Measurements from ENCODE around the gene ATP1B1.
"Not testable (repeated sequence)": the region's sequence is repeated elsewhere in the genome, so short reads cannot be mapped to it uniquely, and the experiment has no call there.

ATP1B1 gene

DNA sequence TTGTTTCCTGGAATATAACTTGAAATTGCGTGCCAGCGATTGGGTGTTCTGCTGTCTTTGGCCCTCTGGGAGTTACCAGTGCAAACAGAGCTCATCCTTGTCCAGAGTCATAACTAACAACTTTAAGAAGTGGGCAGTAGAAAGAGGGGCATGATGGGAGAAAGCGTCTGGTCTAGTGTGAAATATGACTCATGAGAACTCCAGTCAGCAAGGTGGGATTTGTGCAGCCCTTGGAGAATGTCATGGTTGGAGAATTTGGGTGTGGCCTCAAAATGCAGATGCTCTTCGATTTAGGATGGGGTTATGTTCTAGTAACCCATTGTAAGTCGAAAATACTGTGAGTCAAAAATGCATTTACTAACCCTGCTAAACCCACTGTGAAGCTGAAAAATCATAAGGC is 12.9 kb downstream of the ATP1B1 start:
- no peak overlapping the region for H3K18ac ChIP-seq (ENCODE audit: low read length)
- H3K4me2 ChIP-seq (ENCODE audit: low read length): no peak overlapping the region
- H3K56ac ChIP-seq (ENCODE audit: low read length): no peak overlapping the region
- no peak overlapping the region for H3K9ac ChIP-seq (ENCODE audit: low read length)
- H2BK5ac ChIP-seq (ENCODE audit: low read length): no peak overlapping the region
- no CpG with 5 or more reads among the region's 5 CpGs for WGBS (ENCODE audit: extremely low coverage, insufficient coverage, low lambda C conversion rate)
- peaks cover 11% of the 10 kb centered on the region for H3K79me2 ChIP-seq (ENCODE audit: control insufficient read depth, insufficient read depth, low read length)
- no peak overlapping the region for H3K4ac ChIP-seq (ENCODE audit: low read depth, low read length)
- H4K5ac ChIP-seq (ENCODE audit: low read length): no peak overlapping the region
- no peak overlapping the region for H3K23ac ChIP-seq (ENCODE audit: low read length)
- H2AK5ac ChIP-seq (ENCODE audit: low read length): no peak overlapping the region
- H3K36me3 ChIP-seq (ENCODE audit: control insufficient read depth, insufficient read depth, low read length): peaks cover 4% of the 10 kb centered on the region
- no peak overlapping the region for H4K8ac ChIP-seq (ENCODE audit: low read depth, low read length)
- no peak overlapping the region for H3K4me3 ChIP-seq (ENCODE audit: low read length)
- peaks cover 7% of the 10 kb centered on the region for H3K4me1 ChIP-seq (ENCODE audit: control insufficient read depth, low read depth, low read length)
- H2BK120ac ChIP-seq (ENCODE audit: low read depth, low read length): no peak overlapping the region
- peaks cover 17% of the 10 kb centered on the region for H3K79me1 ChIP-seq (ENCODE audit: low read length)
- no peak overlapping the region for H2BK15ac ChIP-seq (replicated peaks; ENCODE audit: low read depth)
- no peak for DNase-seq
- no peaks in the 10 kb centered on the region for H3K27me3 ChIP-seq (ENCODE audit: insufficient read depth, low read length, poor library complexity)
- no peak overlapping the region for H3K27ac ChIP-seq (ENCODE audit: low read depth, low read length)

DNA sequence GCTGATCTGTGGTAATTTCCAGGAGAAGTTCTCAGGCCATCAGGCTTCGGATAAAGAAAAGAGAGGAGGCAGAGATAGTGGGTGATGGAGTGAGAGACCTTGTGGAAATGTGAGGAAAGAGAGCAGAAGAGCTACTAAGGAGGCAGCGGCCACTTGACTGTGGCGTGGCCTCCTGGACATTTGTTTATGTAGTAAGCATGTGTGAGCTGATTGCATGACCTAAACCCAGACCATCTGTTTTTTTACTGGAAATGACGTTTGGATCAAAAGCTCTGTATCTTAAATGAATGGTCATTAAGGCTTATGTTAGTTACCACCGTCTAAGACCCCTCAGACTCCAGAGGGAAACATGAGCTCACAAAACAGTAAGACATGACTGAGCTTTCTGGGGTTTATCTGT is 13.6 kb downstream of the ATP1B1 start:
- no peak overlapping the region for H2BK120ac ChIP-seq (ENCODE audit: low read depth, low read length)
- H3K4me3 ChIP-seq (ENCODE audit: low read length): no peak overlapping the region
- no peak overlapping the region for H2AK5ac ChIP-seq (ENCODE audit: low read length)
- no peak overlapping the region for H4K8ac ChIP-seq (ENCODE audit: low read depth, low read length)
- H3K23ac ChIP-seq (ENCODE audit: low read length): no peak overlapping the region
- H3K79me2 ChIP-seq (ENCODE audit: control insufficient read depth, insufficient read depth, low read length): peaks cover 10% of the 10 kb centered on the region
- H2BK5ac ChIP-seq (ENCODE audit: low read length): no peak overlapping the region
- H3K56ac ChIP-seq (ENCODE audit: low read length): no peak overlapping the region
- no peak overlapping the region for H3K9ac ChIP-seq (ENCODE audit: low read length)
- no CpG with 5 or more reads among the region's 5 CpGs for WGBS (ENCODE audit: extremely low coverage, insufficient coverage, low lambda C conversion rate)
- peaks cover 7% of the 10 kb centered on the region for H3K4me1 ChIP-seq (ENCODE audit: control insufficient read depth, low read depth, low read length)
- no peak for DNase-seq
- H3K27ac ChIP-seq (ENCODE audit: low read depth, low read length): no peak overlapping the region
- H3K27me3 ChIP-seq (ENCODE audit: insufficient read depth, low read length, poor library complexity): no peaks in the 10 kb centered on the region
- no peak overlapping the region for H2BK15ac ChIP-seq (replicated peaks; ENCODE audit: low read depth)
- H3K36me3 ChIP-seq (ENCODE audit: control insufficient read depth, insufficient read depth, low read length): peaks cover 3% of the 10 kb centered on the region
- no peak overlapping the region for H3K4ac ChIP-seq (ENCODE audit: low read depth, low read length)
- H4K5ac ChIP-seq (ENCODE audit: low read length): no peak overlapping the region
- peaks cover 15% of the 10 kb centered on the region for H3K79me1 ChIP-seq (ENCODE audit: low read length)
- H3K4me2 ChIP-seq (ENCODE audit: low read length): no peak overlapping the region
- no peak overlapping the region for H3K18ac ChIP-seq (ENCODE audit: low read length)

- H4K8ac ChIP-seq (ENCODE audit: low read depth, low read length): no peak overlapping the region
- H3K79me1 ChIP-seq (ENCODE audit: low read length): peaks cover 10% of the 10 kb centered on the region
- no peak overlapping the region for H3K56ac ChIP-seq (ENCODE audit: low read length)
- no peak overlapping the region for H2BK120ac ChIP-seq (ENCODE audit: low read depth, low read length)
- no peak overlapping the region for H3K23ac ChIP-seq (ENCODE audit: low read length)
- no peak overlapping the region for H3K4me2 ChIP-seq (ENCODE audit: low read length)
- H3K27ac ChIP-seq (ENCODE audit: low read depth, low read length): no peak overlapping the region
- no peak overlapping the region for H3K4ac ChIP-seq (ENCODE audit: low read depth, low read length)
- H3K4me3 ChIP-seq (ENCODE audit: low read length): no peak overlapping the region
- no peak for DNase-seq
- no peak overlapping the region for H3K9ac ChIP-seq (ENCODE audit: low read length)
- H3K36me3 ChIP-seq (ENCODE audit: control insufficient read depth, insufficient read depth, low read length): no peaks in the 10 kb centered on the region
- H2BK5ac ChIP-seq (ENCODE audit: low read length): no peak overlapping the region
- H4K5ac ChIP-seq (ENCODE audit: low read length): no peak overlapping the region
- H3K4me1 ChIP-seq (ENCODE audit: control insufficient read depth, low read depth, low read length): peaks cover 5% of the 10 kb centered on the region
- no peak overlapping the region for H3K18ac ChIP-seq (ENCODE audit: low read length)
- no CpG with 5 or more reads among the region's 6 CpGs for WGBS (ENCODE audit: extremely low coverage, insufficient coverage, low lambda C conversion rate)
- no peak overlapping the region for H2AK5ac ChIP-seq (ENCODE audit: low read length)
- H2BK15ac ChIP-seq (replicated peaks; ENCODE audit: low read depth): no peak overlapping the region
- peaks cover 7% of the 10 kb centered on the region for H3K79me2 ChIP-seq (ENCODE audit: control insufficient read depth, insufficient read depth, low read length)
- H3K27me3 ChIP-seq (ENCODE audit: insufficient read depth, low read length, poor library complexity): no peaks in the 10 kb centered on the region
Measured at GRCh38 chr1:169121146-169121923, 14.8 kb downstream of the ATP1B1 start.

- Histone ChIP-seq H3K27me3 (ENCODE audit: insufficient read depth, low read length, poor library complexity) (no peaks in the 10 kb centered on the region), H3K4ac (ENCODE audit: low read depth, low read length) (no peak overlapping the region), H2BK5ac (ENCODE audit: low read length) (no peak overlapping the region), H2BK15ac (replicated peaks; ENCODE audit: low read depth) (no peak overlapping the region), H3K36me3 (ENCODE audit: control insufficient read depth, insufficient read depth, low read length) (no peaks in the 10 kb centered on the region), H2AK5ac (ENCODE audit: low read length) (no peak overlapping the region), H2BK120ac (ENCODE audit: low read depth, low read length) (no peak overlapping the region), H3K27ac (ENCODE audit: low read depth, low read length) (no peak overlapping the region), H3K79me1 (ENCODE audit: low read length) (peaks cover 8% of the 10 kb centered on the region), H3K18ac (ENCODE audit: low read length) (no peak overlapping the region), H3K4me3 (ENCODE audit: low read length) (no peak overlapping the region), H3K4me1 (ENCODE audit: control insufficient read depth, low read depth, low read length) (peaks cover 3% of the 10 kb centered on the region), H4K5ac (ENCODE audit: low read length) (no peak overlapping the region), H3K9ac (ENCODE audit: low read length) (no peak overlapping the region), H3K23ac (ENCODE audit: low read length) (no peak overlapping the region), H3K56ac (ENCODE audit: low read length) (no peak overlapping the region), H3K79me2 (ENCODE audit: control insufficient read depth, insufficient read depth, low read length) (peaks cover 7% of the 10 kb centered on the region), H4K8ac (ENCODE audit: low read depth, low read length) (no peak overlapping the region), H3K4me2 (ENCODE audit: low read length) (no peak overlapping the region)
- no CpG with 5 or more reads among the region's 6 CpGs for WGBS (ENCODE audit: extremely low coverage, insufficient coverage, low lambda C conversion rate)
- DNase-seq: peak; percentile 61
Measured at GRCh38 chr1:169122976-169123375, 16.5 kb downstream of the ATP1B1 start.

DNA sequence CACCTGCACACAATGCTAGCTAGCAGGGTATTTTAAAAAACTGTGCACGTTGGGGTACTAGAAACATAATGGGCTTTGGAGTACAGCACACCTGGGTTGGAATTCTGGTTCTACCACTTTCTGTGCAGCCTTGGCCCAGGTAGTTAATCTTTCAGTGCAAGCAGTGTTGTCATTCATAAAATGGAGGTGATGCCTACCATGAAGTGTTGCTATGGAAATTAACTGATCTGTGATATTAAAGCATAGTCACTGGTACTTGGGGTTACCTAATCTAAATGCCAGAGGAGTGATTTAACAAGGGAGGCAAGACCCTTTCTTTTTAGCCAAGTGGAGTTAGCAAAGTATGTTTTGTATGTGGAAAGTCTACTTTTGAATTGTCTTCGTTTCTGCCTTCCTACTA is 18.0 kb downstream of the ATP1B1 start:
- H2BK5ac ChIP-seq (ENCODE audit: low read length): no peak overlapping the region
- no peak overlapping the region for H3K4me3 ChIP-seq (ENCODE audit: low read length)
- H3K4ac ChIP-seq (ENCODE audit: low read depth, low read length): no peak overlapping the region
- peaks cover 8% of the 10 kb centered on the region for H3K79me1 ChIP-seq (ENCODE audit: low read length)
- peaks cover 3% of the 10 kb centered on the region for H3K4me1 ChIP-seq (ENCODE audit: control insufficient read depth, low read depth, low read length)
- no peaks in the 10 kb centered on the region for H3K27me3 ChIP-seq (ENCODE audit: insufficient read depth, low read length, poor library complexity)
- no peak overlapping the region for H4K8ac ChIP-seq (ENCODE audit: low read depth, low read length)
- H3K9ac ChIP-seq (ENCODE audit: low read length): no peak overlapping the region
- H3K27ac ChIP-seq (ENCODE audit: low read depth, low read length): no peak overlapping the region
- no peak for DNase-seq
- H2AK5ac ChIP-seq (ENCODE audit: low read length): no peak overlapping the region
- no peaks in the 10 kb centered on the region for H3K36me3 ChIP-seq (ENCODE audit: control insufficient read depth, insufficient read depth, low read length)
- no peak overlapping the region for H3K4me2 ChIP-seq (ENCODE audit: low read length)
- WGBS (ENCODE audit: extremely low coverage, insufficient coverage, low lambda C conversion rate): no CpG with 5 or more reads among the region's 2 CpGs
- no peak overlapping the region for H4K5ac ChIP-seq (ENCODE audit: low read length)
- no peak overlapping the region for H3K56ac ChIP-seq (ENCODE audit: low read length)
- H2BK15ac ChIP-seq (replicated peaks; ENCODE audit: low read depth): no peak overlapping the region
- H3K23ac ChIP-seq (ENCODE audit: low read length): no peak overlapping the region
- H3K18ac ChIP-seq (ENCODE audit: low read length): no peak overlapping the region
- H2BK120ac ChIP-seq (ENCODE audit: low read depth, low read length): no peak overlapping the region
- H3K79me2 ChIP-seq (ENCODE audit: control insufficient read depth, insufficient read depth, low read length): peaks cover 7% of the 10 kb centered on the region

DNA sequence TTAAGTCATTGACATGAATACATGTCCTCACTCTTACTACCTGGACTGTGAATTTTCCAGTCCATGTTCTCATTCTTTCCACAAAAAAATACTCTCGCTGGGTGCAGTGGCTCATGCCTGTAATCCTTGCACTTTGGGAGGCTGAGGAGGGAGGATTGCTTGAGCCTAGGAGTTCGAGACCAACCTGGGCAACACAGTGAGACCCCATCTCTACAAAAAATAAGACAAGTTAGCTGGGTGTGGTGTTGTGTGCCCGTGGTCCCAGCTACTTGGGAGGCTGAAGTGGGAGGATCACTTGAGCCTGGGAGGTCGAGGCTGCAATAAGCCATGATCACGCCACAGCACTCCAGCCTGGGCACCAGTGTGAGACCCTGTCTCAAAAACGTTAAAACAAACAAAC is 19.1 kb downstream of the ATP1B1 start:
- WGBS (ENCODE audit: extremely low coverage, insufficient coverage, low lambda C conversion rate): no CpG with 5 or more reads among the region's 6 CpGs
- not testable (repeated sequence) for H3K79me2 ChIP-seq (ENCODE audit: control insufficient read depth, insufficient read depth, low read length); H3K4ac ChIP-seq (ENCODE audit: low read depth, low read length); H3K9ac ChIP-seq (ENCODE audit: low read length); H3K4me3 ChIP-seq (ENCODE audit: low read length); H3K18ac ChIP-seq (ENCODE audit: low read length); H4K5ac ChIP-seq (ENCODE audit: low read length); H3K79me1 ChIP-seq (ENCODE audit: low read length); H3K27ac ChIP-seq (ENCODE audit: low read depth, low read length); H3K23ac ChIP-seq (ENCODE audit: low read length); H2BK5ac ChIP-seq (ENCODE audit: low read length); H2BK15ac ChIP-seq (replicated peaks; ENCODE audit: low read depth); H3K56ac ChIP-seq (ENCODE audit: low read length); H3K27me3 ChIP-seq (ENCODE audit: insufficient read depth, low read length, poor library complexity); H4K8ac ChIP-seq (ENCODE audit: low read depth, low read length); H2AK5ac ChIP-seq (ENCODE audit: low read length); H2BK120ac ChIP-seq (ENCODE audit: low read depth, low read length); H3K4me1 ChIP-seq (ENCODE audit: control insufficient read depth, low read depth, low read length); DNase-seq; H3K4me2 ChIP-seq (ENCODE audit: low read length); H3K36me3 ChIP-seq (ENCODE audit: control insufficient read depth, insufficient read depth, low read length)

Data from mesendoderm (in vitro differentiated cells).